ENCODE measurements around the gene PHF2. TPM values are rescaled to one million over a fixed set of nuclear protein-coding genes. Genes with fewer than 3 reads are reported as not detected.

Gene PHF2
- total RNA-seq, 1 experiment from 2014 or later: 17.4 TPM

DNA sequence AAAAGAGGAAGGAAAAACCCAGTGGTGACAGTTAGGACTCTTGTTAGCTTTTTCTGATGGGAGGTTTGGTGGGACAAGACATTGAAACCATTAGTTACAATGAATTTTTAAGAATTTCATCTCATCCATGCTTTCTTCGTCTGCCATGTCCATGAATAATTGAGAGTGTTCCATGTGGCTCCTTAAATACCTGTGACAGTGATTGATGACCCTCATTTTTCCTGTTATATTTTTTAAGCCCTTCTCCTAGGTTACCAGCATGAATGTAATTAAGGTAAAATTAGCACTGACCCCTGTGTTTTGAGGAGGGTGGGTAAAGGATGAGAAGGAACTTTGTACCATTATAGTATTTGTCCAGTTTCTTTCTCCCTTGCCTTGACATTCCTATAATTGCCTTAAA lies 23.5 kb upstream of the PHF2 start:
- Histone ChIP-seq H4K5ac (ENCODE audit: insufficient read length, low read depth, low read length) (no peak overlapping the region), H2AFZ (ENCODE audit: low read length) (no peak overlapping the region), H2AK5ac (ENCODE audit: insufficient read length, low read length) (no peak overlapping the region), H3K79me2 (ENCODE audit: insufficient read depth, low read length) (no peaks in the 10 kb centered on the region), H4K8ac (replicated peaks; ENCODE audit: insufficient read length, low read depth, low read length) (no peak overlapping the region), H3K23me2 (ENCODE audit: insufficient read length, low read depth, low read length, poor library complexity, severe bottlenecking) (no peaks in the 10 kb centered on the region), H3K14ac (ENCODE audit: insufficient read depth, low read length) (no peak overlapping the region), H2BK15ac (ENCODE audit: low read depth, low read length) (no peak overlapping the region), H2BK5ac (ENCODE audit: insufficient read length, low read length) (no peak overlapping the region), H3K4ac (ENCODE audit: low read depth, low read length) (no peak overlapping the region), H4K91ac (ENCODE audit: insufficient read length, low read depth, low read length) (no peak overlapping the region), H3K9ac (ENCODE audit: extremely low read depth, insufficient read length, low read length) (no peak overlapping the region), H2BK20ac (ENCODE audit: low read depth, low read length, poor library complexity, severe bottlenecking) (no peak overlapping the region), H3K23ac (ENCODE audit: insufficient read length, low read depth, low read length) (no peak overlapping the region), H3K4me1 (ENCODE audit: insufficient read depth, low read length) (no peaks in the 10 kb centered on the region), H3K56ac (ENCODE audit: insufficient read length, low read depth, low read length) (no peak overlapping the region), H3K4me2 (ENCODE audit: insufficient read depth, insufficient read length, low read length) (no peak overlapping the region), H3T11ph (ENCODE audit: low read length) (no peak overlapping the region), H2BK120ac (ENCODE audit: low read depth, low read length, poor library complexity, severe bottlenecking) (no peak overlapping the region), H3K27me3 (ENCODE audit: insufficient read depth, low read length) (no peaks in the 10 kb centered on the region), H3K27ac (ENCODE audit: insufficient read length, low read depth, low read length) (no peak overlapping the region), H3K18ac (ENCODE audit: insufficient read length, low read depth, low read length) (no peak overlapping the region), H3K79me1 (ENCODE audit: insufficient read depth, low read depth, low read length, poor library complexity, severe bottlenecking) (no peaks in the 10 kb centered on the region), H2BK12ac (ENCODE audit: insufficient read length, low read depth, low read length) (no peak overlapping the region), H4K20me1 (ENCODE audit: control insufficient read depth, insufficient read depth, insufficient read length) (no peaks in the 10 kb centered on the region), H3K9me3 (ENCODE audit: control insufficient read depth, low read depth, low read length) (no peaks in the 10 kb centered on the region)
- DNase-seq: no peak
- no peaks in the 10 kb centered on the region for H3K27me3 Mint-ChIP-seq (ENCODE audit: low read depth)
- H3K36me3 Mint-ChIP-seq (ENCODE audit: insufficient read depth in 1 of 3, low read depth in 3 of 3): peaks cover 11 to 66% (median 37%) of the 10 kb centered on the region in 3 experiments; a peak in 6 of 7 replicates
- no peaks in the 10 kb centered on the region for H3K9me3 Mint-ChIP-seq
- peaks cover 14 to 15% of the 10 kb centered on the region in 2 experiments for H3K4me1 Mint-ChIP-seq
- no peak overlapping the region for H3K4me3 Mint-ChIP-seq
- TF ChIP-seq, protein P1, sequence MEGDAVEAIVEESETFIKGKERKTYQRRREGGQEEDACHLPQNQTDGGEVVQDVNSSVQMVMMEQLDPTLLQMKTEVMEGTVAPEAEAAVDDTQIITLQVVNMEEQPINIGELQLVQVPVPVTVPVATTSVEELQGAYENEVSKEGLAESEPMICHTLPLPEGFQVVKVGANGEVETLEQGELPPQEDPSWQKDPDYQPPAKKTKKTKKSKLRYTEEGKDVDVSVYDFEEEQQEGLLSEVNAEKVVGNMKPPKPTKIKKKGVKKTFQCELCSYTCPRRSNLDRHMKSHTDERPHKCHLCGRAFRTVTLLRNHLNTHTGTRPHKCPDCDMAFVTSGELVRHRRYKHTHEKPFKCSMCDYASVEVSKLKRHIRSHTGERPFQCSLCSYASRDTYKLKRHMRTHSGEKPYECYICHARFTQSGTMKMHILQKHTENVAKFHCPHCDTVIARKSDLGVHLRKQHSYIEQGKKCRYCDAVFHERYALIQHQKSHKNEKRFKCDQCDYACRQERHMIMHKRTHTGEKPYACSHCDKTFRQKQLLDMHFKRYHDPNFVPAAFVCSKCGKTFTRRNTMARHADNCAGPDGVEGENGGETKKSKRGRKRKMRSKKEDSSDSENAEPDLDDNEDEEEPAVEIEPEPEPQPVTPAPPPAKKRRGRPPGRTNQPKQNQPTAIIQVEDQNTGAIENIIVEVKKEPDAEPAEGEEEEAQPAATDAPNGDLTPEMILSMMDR (conservative IDR thresholded peaks at IDR 0.05): no peak
- no CpG with 5 or more reads among the region's 1 CpG for WGBS (ENCODE audit: extremely low coverage, insufficient read length, low lambda C conversion rate)
- H3K27ac Mint-ChIP-seq: no peak overlapping the region

Data from H9 (cell line).